Measurements from ENCODE around the gene RNPEP. TPM values are rescaled to one million over a fixed set of nuclear protein-coding genes. Genes with fewer than 3 reads are reported as not detected.
"Not testable (repeated sequence)": the region's sequence is repeated elsewhere in the genome, so short reads cannot be mapped to it uniquely, and the experiment has no call there.

The RNPEP gene
- total RNA-seq, 1 donor from 2014 or later: 11.4 TPM

DNA sequence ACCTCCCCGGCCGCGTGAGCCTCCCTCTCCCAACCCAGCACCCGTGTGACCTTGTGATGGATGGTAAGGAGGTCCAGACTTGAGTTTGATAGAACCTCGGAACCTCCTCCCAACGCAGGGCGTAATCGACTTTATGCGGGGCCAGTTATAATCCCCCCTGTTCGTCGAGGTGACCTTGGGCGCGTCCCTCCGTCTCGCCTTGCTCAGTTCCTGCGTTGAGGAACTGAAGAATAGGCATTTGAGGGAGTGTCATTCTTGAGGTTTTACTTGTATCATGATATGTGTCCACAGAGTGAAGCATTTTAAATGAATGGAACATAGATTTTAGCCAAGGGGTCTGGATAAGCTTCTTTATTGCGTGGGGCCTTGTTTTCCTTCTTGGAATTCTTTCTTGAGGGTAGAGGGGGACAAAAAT lies 26.7 kb upstream of the RNPEP start:
- DNase-seq (ENCODE audit: low spot score in 2 of 2): no peak
- no peak for FAIRE-seq

DNA sequence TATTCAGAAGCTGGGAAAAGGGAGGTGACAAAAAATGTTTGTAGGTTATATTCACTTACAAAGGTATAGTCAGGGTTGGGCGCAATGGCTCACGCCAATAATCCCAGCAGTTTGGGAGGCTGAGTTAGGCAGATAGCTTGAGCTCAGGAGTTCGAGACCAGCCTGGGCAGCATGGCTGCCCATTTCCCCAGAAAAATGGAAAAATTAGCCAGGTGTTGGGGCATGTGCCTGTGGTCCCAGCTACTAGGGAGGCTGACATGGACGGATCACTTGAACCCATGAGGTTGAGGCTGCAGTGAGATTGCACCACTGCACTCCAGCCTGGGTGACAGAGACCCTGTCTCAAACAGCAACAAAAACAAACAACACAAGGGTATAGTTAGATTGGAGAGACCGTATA lies 24.1 kb upstream of the RNPEP start:
- FAIRE-seq: no peak
- no peak for DNase-seq (ENCODE audit: low spot score in 2 of 2)

DNA sequence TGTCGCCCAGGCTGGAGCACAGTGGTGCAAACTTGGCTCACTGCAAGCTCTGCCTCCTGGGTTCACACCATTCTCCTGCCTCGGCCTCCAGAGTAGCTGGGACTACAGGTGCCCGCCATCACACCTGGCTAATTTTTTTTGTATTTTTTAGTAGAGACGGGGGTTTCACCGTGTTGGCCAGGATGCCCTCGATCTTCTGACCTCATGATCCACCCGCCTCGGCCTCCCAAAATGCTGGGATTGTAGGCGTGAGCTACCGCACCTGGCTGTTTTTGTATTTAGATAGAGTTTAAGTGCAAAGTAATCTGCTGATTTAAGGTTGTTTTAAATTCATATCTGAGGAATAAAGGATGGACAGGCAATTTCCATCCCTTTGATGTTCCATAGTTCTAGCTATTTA lies 20.1 kb upstream of the RNPEP start:
- not testable (repeated sequence) for FAIRE-seq; DNase-seq (ENCODE audit: low spot score in 2 of 2)

DNA sequence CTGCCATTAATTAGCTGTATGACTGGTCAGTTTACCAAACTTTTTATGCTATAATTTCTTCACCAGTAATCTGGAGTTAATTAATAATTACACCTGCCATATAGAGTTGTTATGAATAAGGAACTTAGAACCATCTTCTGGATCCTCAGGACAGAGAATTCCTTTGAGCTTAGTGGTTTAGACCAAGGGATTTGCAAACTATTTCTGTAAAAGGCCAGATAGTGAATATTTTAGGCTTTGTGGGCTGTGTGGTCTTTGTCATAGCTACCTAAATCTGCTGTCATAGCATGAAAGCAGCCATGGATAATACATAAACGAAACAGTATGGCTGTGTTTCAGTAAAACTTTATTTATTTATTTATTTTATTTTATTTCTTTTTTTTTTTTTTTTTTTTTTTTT lies 18.2 kb upstream of the RNPEP start:
- DNase-seq (ENCODE audit: low spot score in 2 of 2) (no peak), FAIRE-seq (no peak)

- DNase-seq (ENCODE audit: low spot score in 2 of 2) (no peak), FAIRE-seq (no peak)
These were observed 16.3 kb upstream of the RNPEP start for GRCh38 chr1:201966171-201966570.

DNA sequence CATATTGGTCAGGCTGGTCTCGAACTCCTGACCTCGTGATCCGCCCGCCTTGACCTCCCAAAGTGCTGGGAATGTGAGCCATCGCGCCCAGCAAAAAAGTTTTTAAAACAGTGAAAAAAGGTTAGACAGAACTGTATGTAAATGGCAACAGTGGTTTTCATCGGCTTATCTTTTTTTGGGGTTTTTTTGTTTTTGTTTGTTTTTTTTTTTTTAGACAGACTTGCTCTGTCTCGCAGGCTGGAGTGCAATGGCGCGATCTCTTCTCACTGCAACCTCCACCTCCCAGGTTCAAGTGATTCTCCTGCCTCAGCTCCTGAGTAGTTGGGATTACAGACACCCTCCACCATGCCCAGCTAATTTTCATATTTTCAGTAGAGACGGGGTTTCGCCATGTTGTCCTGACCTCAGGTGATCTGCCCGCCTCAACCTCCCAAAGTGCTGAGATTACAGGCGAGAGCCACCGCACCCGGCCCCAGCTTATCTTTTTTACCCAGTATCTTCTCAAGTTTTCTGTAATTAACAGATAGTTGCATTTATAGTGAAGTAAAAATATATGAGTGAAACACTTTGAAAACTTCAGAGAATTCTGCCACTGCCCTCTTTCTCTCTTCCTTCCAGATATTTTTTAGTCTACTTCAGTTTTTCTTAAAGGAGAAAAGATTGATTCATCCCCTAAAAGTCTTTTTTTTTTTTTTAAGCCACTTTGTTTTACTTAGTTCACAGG lies 14.1 kb upstream of the RNPEP start:
- FAIRE-seq (no peak), DNase-seq (ENCODE audit: low spot score in 2 of 2) (no peak)

DNA sequence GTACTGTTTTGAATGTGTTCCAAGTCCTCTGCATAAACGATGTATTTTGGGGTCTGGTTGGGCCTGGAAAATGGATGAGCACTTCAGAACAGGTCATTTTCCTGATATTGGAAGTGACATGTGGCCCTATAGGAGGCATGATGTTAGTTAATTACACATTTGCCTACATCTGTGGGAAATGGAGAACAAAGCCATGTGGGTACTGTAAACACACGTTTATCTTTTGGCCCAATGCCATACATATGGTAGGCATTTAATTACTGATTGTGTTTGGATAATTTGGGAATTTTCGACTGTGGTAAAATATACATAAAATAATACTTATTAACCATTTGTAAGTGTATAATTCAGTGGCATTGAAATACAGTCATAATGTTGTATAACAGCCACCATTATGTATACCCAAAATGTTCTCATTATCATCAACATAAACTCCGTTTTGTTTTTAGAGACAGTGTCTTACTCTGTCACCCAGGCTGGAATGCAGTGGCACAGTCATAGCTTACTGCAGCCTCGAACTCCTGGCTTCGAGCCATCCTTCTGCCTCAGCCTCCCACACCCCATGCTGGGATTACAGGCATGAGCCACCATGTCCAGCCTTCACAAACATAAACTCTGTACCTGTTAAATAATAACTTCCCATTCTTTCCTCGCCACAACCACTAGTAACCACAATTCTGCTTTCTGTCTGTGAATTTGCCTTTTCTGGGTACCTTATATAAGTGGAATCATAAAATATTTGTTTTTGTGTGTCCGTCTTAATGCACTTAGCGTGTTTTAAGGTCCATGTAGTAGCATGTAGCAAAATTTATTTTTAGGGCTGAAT lies 11.9 kb upstream of the RNPEP start:
- DNase-seq (ENCODE audit: low spot score in 2 of 2) (no peak), FAIRE-seq (no peak)

- peak; percentile 26 to 84 for DNase-seq (ENCODE audit: low spot score in 2 of 2)
- FAIRE-seq: no peak
These were observed 296 bp upstream of the RNPEP start for GRCh38 chr1:201982082-201982622.

GRCh38 chr1:201983380-201983805 lies 945 bp downstream of the RNPEP start:
- no peak for FAIRE-seq
- no peak for DNase-seq (ENCODE audit: low spot score in 2 of 2)

DNA sequence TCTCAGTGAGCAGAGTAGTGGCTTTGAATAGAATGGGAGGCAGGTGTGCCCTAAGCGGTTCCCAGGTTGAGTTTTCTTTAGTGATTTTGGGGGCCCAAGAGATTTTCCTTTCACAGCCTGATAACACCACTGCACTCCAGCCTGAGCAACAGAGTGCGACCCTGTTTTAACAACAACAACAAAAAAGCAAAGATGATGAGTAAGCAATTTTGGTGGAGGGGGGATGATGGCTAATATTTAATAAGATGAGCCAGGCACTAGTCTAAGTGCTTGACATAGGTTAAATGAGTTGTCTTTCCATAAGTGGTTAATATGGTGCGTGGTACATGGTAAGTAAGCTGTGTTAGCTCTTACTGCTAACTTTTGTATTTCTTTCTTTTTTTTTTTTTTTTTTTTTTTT lies 2.0 kb downstream of the RNPEP start:
- FAIRE-seq (no peak), DNase-seq (ENCODE audit: low spot score in 2 of 2) (no peak)

GRCh38 chr1:201985355-201985754 lies 2.9 kb downstream of the RNPEP start:
- FAIRE-seq: no peak
- no peak for DNase-seq (ENCODE audit: low spot score in 2 of 2)

DNA sequence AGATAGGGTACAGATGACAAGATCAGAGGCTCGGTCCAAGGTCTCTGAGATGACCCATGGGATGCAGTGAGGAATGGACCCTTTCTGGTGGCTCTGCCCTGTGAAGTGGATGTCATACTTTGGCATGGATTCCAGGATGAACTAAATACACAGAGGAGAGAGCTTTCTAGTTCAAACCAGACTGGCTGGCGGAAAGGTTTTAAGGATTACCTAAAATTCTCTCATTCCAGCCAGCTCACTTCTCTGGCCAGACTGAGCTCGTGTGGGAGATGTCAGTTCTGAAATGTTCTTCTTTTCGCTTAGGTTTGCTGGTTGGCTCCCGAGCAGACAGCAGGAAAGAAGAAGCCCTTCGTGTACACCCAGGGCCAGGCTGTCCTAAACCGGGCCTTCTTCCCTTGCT lies 6.2 kb downstream of the RNPEP start:
- FAIRE-seq (no peak), DNase-seq (ENCODE audit: low spot score in 2 of 2) (no peak)

GRCh38 chr1:201989354-201990128 lies 7.1 kb downstream of the RNPEP start:
- DNase-seq (ENCODE audit: low spot score in 2 of 2) (no peak), FAIRE-seq (no peak)

- DNase-seq (ENCODE audit: low spot score in 2 of 2): no peak
- FAIRE-seq: no peak
These were observed 8.0 kb downstream of the RNPEP start for GRCh38 chr1:201990427-201990826.

DNA sequence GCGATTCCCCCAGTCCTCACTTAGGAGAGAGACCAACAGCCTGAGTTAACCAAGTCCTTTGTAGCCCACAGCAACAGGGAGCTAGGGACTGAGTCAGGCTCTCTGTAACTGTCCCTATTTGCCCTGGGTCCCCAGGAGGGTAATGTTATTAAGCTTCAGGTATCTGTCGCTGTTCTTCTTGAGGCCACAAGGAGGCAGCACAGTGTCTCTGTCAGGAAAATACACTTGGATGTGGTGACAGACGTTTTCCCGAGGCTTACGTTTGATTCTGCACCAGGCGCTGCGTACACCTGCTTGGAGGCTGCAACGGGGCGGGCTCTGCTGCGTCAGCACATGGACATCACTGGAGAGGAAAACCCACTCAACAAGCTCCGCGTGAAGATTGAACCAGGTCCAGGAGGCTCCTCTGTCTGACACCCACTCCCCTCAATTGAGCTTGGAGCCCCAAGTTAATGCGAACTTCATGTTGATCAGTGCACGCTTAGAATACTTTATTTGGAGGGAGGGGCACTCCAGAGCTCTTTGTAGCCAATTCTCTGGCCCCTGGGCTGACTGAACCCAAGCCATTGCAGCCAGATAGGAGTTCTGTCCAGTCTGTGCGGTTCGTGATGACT lies 17.3 kb downstream of the RNPEP start:
- DNase-seq (ENCODE audit: low spot score in 2 of 2) (peak in 1 of 2 donors; percentile 66), FAIRE-seq (no peak)

DNA sequence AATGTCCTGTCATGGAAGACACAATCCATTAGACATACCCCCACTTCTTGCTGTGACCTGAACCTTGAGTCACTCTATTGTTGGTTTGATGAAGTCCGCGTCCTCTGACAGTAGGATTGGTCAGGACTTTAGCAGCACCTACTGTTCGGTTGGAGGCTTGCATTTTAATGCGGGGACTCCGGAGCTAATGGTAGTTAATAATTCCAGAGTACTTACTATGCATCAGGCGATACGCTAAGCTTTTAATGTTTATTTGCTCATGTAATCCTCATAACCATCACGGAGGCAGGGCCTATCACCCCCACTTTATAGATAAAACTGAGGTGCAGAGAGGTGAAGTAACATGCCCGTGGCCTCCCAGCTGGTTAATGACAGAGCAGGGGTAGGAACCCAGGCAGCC lies 20.1 kb downstream of the RNPEP start:
- FAIRE-seq: no peak
- no peak for DNase-seq (ENCODE audit: low spot score in 2 of 2)

- FAIRE-seq: no peak
- no peak for DNase-seq (ENCODE audit: low spot score in 2 of 2)
These were observed 22.3 kb downstream of the RNPEP start for GRCh38 chr1:202004711-202005110.

- no peak for FAIRE-seq
These were observed 23.5 kb downstream of the RNPEP start for GRCh38 chr1:202005958-202006357.

GRCh38 chr1:202007304-202007703 lies 24.9 kb downstream of the RNPEP start:
- no peak for DNase-seq (ENCODE audit: low spot score in 2 of 2)
- no peak for FAIRE-seq

More at GRCh38 chr1:202005958-202006357, 23.5 kb downstream of the RNPEP start:
- no peak for DNase-seq (ENCODE audit: low spot score in 2 of 2)

DNA sequence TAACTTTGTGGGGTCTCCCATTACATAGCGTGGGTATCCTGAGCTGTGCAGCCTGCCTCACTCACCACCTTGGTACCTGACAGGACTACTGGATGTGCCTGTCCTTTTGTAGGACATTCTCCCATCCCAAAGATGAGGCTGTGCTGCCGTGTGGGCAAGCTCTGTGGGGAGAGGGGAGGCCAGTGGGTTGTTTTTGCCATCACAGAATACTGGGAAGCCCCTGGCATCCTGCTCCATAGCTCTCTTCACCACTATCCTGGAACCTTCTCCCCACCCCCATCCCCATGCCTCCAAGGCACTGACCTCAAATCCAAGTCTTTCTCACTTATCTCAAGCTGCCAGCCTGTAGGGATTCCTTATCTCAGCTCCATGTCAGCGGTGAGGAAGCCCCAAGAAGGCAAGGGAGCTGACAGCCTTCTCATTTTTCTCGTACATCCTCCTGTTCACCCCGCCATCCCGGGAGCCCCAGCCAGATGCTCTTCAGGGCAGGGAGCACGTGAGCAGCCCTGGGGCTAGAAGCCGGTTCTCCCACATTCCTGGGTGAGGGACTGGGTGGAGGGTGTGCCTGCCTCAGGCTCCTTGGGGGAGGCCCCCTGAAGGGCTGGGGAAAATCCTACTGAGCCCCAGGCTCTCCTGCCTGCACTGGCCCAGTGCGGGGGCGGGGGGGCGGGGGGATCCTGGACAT lies 25.5 kb downstream of the RNPEP start:
- no peak for FAIRE-seq
- no peak for DNase-seq (ENCODE audit: low spot score in 2 of 2)
